Endometrium (tissue), 2 donors: ENCODE data around the gene EPOP.

Experiments
- FAIRE-seq: peaks from 2 replicates; lab custom pipeline; 2012; peaks lifted over from hg19 to GRCh38; lab: Jason Lieb, UNC
- donor health status: control.
- donor health status: control.

The EPOP gene

DNA sequence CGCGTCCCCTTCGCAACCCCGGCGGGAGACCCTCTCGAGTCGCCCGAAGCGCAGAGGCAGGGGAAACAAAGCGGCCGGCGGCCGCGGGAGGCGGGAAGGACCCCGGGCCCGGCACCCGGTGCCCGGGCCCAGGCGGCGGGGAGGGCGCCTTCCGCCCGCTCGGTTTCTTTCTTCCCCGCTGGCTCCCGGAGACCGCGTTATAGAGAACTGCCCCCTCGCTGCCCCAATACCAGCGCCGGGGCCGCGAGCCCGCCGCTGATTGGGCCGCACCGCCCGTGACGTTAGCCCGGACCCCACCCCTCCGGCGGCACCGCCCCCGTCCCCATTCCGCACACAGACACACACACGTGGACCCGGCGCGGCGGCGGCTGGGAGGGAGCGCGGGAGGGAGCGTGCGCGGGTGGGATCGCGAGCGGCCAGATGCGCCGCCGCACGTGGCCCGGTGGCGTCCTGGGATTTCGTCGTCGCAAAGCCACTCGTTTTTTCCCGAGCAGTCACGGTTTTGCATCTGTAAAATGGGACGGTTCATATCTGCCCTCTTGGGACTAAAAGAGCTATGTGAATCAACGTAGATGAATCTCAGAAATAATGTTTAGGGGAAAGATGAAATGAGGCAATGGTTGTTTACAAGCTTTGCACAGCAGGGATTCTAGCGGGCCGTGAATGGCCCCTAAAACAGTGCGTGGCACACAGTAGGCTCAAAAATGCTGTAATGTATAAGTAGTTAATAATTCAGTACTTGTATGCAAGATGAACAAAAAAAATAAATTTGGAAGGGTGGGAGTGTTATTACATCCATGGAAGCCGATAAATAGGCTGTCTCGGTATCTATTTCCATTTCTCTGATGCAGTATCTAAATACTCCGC is at the start of gene EPOP:
Gene EPOP, minus strand, starts transcription at position 209 of the 867 bp plus-strand sequence. CDS start 462 bp downstream, outside the sequence.
- no peak for FAIRE-seq

DNA sequence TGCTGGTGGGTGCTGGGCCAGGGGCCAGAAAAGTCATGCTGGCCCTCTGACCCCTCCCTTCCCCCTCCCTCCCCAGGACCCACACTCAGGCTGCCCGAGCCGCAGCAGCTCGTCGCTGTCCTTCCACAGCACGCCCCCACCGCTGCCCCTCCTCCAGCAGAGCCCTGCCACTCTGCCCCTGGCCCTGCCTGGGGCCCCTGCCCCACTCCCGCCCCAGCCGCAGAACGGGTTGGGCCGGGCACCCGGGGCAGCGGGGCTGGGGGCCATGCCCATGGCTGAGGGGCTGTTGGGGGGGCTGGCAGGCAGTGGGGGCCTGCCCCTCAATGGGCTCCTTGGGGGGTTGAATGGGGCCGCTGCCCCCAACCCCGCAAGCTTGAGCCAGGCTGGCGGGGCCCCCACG is 47.0 kb upstream of the EPOP start:
- no peak for FAIRE-seq

DNA sequence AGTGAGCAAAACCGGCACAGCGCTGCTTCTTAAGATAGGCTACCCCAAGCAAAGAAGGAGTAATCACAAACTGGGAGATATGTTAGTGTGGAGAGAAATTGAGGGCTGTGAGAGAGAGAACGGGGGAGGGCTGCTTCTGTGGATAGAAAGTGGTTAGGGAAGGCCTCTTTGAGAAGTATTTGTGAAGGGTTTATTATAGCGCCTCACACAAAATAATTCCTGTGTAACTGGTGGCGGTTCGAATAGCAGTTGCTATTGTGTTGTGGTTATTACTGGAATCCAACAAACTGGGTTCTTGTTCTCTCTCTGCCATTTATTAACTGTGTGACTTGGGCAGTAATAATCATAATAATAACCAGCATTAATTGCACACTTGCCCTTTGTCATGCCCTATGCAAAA is 46.2 kb upstream of the EPOP start:
- FAIRE-seq: no peak

DNA sequence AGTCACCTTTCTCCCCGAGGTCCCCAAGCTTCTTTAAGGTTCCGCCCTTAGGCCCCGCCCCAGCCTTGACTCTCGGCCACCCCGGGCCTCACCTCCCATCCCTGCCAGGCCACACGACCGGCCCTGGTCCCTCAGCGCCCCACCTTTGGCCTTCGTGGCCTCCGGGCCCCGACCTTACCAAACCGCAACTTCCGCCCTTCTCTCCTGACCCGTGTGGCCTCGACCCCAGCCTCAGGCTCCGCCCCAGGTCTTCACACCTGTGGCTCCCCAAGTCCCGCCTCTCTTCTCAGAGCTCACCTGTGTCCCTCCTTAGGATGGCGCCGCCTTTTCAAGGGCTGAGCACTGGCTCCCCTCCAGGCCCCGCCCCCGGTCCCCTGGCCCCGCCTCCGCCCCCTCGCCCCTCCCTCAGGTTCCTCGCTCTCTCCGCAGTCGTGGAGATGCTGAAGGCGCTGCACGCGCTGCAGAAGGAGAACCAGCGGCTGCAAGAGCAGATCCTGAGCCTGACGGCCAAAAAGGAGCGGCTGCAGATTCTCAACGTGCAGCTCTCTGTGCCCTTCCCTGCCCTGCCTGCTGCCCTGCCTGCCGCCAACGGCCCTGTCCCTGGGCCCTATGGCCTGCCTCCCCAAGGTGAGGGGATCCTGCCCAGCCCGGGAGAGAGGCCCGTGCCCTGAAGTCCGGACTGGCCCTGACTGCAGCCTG is 45.3 kb upstream of the EPOP start:
- FAIRE-seq: no peak

DNA sequence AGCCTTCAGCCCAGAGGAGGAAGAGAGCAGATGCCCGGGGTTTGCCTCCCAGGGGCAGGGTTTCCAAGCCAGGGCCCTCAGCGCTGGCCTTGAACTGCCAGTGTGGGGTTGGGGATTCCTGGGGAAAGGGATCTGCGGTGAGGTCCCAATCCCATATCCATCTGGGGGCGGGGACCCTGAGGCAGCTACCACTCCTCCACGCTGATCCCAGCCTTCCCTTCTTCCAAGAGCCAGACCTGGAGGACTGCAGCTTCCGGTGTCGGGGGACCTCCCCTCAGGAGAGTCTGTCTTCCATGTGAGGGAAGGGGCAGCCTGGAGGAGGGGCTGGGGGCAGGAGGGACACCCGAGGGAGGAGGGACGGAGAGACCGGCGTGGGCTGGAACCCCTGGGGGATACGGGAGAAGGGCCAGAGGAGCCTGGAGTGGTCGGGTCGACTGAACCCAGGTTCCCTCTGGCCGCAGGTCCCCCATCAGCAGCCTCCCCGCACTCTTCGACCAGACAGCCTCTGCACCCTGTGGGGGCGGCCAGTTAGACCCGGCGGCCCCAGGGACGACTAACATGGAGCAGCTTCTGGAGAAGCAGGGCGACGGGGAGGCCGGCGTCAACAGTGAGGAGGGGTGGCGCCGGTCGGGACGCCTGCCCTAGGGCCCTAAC is 44.7 kb upstream of the EPOP start:
- FAIRE-seq: no peak

DNA sequence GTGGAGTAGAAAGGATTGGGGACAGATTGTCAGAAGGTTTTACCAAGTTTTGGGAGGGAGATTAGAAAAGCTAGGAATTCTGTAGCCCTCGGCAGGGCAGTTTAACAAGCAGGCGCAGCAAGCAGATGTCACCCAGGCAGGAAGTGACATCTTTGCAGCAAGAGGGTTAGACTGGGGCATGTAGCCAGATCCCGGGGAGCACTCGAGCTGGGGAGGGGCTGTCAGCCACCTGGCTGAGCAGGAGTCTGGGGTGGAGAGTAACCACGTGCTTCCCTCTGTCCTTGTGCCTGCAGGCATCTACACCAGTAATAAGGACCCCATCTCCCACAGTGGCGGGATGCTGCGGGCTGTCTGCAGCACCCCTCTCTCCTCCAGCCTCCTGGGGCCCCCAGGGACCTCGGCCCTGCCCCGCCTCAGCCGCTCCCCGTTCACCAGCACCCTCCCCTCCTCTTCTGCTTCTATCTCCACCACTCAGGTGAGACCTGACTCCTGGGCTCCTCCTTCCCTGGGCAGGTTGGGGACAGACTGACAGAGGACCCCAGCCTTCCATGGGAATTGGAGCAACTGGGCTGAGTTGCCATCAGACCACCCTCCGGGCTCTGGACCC is 42.5 kb upstream of the EPOP start:
- no peak for FAIRE-seq

DNA sequence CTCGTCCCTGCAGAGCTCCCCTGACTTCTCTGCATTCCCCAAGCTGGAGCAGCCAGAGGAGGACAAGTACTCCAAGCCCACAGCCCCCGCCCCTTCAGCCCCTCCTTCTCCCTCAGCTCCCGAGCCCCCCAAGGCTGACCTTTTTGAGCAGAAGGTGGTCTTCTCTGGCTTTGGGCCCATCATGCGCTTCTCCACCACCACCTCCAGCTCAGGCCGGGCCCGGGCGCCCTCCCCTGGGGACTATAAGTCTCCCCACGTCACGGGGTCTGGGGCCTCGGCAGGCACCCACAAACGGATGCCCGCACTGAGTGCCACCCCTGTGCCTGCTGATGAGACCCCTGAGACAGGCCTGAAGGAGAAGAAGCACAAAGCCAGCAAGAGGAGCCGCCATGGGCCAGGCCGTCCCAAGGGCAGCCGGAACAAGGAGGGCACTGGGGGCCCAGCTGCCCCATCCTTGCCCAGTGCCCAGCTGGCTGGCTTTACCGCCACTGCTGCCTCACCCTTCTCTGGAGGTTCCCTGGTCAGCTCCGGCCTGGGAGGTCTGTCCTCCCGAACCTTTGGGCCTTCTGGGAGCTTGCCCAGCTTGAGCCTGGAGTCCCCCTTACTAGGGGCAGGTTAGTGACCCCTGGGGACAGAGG is 41.7 kb upstream of the EPOP start:
- FAIRE-seq: no peak

DNA sequence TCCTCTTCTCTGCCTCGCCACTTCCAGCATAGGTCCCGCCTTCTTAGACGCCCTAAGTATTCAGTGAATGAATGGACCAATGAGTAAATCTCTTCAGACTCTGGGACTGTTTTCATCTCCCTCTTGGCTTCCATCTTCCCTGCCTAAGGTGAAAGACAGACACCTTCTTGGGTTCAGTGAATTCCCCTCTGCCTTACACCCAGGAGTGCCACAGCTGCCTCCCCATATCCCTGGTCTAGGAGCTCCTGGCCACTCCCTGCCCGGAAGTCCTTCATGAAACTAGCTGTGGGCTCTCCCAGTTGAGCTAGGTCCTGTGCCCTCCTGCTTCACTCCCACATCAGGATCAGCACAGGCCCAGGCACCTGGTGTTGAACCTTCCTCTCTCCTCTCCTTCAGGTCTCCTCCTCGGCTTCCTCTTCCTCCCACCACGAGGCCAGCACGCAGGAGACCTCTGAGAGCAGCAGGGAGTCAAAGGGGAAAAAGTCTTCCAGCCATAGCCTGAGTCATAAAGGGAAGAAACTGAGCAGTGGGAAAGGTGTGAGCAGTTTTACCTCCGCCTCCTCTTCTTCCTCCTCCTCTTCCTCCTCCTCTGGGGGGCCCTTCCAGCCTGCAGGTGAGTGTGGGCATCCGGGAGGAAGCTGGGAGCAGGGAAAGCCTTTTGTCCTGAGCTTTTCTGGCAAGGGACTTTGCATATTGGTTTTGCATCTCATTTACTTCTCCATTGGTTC is 40.6 kb upstream of the EPOP start:
- no peak for FAIRE-seq

DNA sequence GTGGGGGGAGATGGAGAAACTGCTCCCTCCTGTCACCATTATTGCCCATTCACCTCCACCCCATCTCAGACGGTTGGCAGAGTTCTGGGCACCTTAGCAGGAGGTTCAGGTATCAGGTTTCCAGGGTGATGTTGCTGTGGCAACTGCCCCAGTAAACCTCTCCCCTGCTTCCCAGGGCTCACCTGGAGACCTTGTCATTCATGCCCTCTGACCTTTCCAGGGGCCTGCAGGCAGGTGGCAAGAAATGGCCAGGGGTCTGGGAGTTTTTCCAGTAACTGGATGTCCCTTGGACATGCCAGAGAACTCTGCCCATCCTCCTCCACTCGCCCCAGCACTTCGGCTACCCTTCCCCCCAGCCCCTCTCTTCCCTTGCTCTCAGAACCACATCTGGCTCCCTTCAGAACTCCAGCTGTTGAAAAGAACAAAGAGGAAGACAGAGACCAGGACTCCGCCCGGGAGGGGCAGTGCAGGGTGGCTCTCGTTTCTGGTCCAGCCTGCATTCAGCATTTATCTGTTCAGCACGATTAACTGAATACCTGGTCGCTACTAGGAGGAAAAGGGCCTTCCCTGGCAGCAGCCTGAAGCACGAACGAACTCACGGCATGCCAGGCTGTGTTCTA is 38.8 kb upstream of the EPOP start:
- FAIRE-seq: no peak

DNA sequence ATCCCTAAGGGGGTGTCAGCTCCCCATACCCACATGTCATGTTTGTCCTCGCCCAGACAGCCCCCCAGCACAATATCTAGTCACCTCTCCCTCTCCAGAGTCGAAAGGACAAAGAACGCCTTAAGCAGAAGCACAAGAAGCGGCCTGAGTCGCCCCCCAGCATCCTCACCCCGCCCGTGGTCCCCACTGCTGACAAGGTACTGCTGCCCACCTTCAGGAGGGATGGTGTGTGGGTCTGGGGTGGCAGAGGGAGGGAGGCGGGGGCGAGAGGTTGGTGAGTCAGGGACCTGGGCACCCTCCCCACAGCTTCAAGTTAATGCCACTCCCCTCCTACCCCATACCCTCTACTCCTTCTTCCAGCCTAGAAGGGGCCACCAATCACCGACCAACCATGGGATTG is 37.8 kb upstream of the EPOP start:
- FAIRE-seq: no peak

DNA sequence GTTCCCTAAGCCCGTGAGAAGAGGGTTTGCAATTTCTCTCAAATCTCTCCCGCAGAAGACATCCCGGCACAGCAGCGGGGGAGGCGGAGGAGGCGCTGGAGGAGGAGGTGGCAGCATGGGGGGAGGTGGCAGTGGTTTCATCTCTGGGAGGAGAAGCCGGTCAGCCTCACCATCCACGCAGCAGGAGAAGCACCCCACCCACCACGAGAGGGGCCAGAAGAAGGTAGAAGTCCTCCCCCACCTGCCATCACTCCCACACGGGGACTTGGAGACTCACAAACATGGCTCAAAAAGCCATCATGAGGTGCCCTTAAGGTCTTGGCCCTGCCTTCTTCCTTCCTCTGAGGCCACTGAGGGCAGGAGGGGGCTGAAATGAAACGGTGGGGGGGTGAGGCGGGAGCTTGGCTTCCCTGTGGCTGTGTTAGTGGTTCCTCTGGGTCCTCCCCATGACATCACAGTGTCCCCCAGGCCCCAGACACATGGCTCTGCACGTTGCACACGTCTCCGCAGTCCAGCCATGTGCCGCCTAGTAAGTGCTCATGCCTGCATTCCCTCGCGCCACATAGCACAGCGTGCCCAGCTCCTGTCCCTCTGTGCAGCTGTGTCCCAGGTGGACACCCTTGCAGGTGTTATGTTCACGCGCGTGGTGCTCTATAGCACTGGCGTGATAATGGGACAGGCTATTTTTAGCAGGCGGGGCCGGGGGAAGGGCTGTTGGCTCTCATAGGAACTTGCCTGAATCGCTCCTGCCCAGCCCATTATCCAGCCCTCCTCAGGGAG is 37.2 kb upstream of the EPOP start:
- no peak for FAIRE-seq

DNA sequence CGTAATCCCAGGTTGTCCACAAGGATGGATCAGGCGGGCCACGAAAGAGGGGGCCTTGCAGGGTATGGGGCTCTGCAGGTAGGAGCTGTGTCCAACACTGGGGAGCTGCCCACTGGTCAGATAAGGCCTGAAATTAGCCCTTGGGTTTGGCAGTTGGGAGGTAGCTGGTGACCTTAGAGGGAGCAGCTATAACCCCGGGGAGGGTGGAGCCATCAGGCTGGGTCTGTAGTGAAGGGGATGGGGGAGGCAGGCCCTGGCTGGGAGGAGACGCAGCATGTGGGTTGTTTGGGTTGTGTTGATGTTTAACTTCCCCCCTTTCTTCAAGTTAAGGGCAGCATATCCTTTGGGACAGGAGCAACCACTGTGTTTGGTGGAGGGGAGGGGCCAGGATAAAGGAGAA is 36.2 kb upstream of the EPOP start:
- FAIRE-seq: no peak

DNA sequence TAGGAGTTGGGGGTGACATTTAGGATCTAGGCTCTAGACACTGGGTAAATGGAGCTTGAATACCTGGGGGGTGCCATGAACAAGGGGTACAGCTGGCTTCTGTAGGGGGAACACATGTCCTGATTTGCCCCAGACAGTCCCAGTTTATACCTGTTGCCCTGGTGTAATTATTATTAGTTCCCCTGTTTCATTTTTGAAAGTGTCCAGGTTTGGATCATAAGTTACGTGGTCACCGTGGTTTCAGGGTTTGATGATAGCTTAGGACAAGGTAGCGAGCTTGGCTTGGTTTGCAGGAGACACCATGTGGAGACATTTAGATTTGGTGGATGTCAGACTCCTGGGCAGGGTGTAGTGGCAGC is 35.8 kb upstream of the EPOP start:
- no peak for FAIRE-seq

DNA sequence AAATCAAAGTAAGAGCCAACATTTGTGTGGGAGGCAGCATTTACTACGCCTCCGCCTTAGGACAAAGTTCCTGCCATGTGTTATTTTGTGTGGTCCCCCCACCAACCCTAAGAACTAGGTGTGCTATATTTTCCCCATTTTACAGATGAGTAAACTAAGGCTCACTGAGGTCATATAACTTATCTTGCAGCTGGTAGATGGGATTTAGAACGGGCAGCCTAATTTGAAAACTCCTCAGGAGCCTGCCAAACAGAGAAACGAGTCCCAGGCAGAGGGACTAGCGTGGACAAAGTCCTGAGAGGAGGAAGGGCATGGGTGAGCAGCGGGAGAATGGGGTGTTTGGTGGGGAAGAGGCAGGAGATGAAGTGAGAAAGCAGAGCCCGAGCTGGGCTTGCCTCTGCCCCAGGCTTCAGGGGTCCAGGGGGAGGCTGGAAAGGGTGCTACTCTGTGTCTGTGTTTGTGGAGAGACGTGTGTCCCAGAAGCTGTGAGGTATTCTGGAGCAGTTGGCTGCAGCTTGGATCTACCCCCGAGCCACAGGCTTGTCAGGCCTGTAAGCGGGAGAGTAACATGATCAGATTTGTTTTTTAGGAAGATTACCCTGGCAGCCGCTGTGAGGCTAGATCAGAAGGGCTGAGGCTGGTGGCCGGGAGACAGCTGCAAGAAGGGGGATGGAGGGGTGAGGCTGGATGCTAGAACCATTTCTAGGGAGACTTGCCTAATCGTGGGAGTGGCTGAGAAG is 35.3 kb upstream of the EPOP start:
- no peak for FAIRE-seq

DNA sequence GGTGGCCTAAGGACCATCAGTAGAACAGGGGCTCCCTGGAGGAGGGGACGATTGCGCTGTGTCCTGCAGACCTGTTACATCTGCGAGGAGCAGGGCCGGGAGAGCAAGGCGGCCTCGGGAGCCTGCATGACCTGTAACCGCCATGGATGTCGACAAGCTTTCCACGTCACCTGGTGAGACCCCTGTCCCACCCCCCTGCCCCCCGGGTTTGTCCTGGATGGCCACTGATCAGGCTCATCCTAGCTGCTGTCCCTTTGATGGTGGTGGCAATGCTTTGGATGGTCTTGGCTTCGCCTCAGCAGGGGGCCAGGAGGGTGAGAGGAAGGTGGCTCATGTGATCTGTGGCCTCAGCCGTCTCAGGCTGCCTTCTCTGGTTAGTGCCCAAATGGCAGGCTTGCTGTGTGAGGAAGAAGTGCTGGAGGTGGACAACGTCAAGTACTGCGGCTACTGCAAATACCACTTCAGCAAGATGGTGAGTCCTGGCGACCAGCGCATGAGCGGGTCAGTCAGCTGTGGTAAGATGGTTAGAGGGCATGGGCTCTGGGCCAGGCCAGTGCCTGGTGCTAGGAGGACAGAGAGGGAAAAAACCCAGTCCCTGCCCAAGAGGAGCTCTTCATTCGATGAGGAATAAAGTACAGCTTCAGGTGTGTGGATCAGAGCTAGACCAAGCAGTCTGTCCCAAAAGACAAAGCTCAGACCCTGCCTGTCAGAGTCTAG is 34.5 kb upstream of the EPOP start:
- FAIRE-seq: no peak

DNA sequence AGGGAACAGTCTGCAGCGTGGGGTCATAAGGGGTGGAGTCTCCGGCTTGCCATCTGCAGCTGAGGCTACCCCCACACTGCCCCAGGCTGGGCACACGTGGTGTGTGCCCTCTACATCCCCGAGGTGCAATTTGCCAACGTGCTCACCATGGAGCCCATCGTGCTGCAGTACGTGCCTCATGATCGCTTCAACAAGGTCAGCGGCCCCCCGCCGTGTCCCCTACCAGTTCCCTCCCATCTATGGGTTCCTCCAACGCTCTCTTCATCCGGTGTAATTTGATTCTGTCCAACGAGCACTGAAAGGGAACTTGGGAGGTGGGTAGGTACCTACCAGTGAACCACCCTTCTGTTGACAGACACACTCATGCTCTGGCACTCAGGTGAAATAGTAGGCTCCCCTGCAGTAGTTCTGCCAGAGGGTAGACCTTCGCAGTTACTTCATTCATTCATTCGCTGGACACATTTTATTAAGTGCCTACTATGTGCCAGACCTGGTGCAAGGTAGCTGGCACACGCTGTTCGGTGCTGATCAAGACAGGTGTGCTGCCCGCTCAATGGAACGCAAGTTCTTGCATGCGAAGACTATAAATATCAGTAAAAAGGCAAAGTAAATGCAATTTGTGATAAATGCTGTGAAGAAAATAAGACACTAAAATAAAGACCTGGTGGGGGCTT is 33.1 kb upstream of the EPOP start:
- no peak for FAIRE-seq

DNA sequence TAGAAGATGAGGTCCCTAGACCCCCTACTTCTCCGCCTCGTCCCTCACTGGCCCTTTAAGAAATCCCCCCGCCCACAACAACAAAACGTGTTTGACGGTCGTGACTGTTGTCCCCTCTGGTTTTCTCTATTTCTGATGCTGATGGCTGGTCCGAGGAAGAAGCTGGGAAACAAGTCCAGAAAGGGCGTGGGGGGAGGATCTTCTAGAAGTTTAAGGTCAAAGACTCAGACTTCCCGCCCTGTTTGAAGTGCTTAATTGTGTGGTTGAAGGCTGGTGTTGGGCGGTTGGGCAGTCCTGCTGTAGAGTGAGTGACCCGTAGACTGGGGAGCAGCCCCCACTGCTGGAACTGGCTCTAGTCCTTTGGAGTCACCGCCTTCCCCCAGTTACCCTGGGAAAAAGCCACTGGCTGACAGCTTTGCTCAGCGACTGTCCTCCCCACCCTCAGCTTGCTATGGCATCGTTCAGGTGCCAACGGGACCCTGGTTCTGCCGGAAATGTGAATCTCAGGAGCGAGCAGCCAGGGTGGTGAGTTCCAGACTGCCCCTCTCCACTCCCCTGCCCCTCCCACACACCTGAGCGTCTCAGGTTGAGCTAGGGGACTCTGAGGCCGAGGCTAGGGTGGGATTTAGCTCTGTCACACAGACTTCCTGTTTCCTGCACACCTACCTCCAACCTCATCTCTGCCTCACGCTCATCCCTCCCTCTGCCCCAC is 31.9 kb upstream of the EPOP start:
- no peak for FAIRE-seq
